Thoracic aorta (tissue), 2 donors: ENCODE data around the gene SAMD4A. TPM values are rescaled to one million over a fixed set of nuclear protein-coding genes. Genes with fewer than 3 reads are reported as not detected.

Experiments used
- ATAC-seq: fragments of 150-250 bp; one replicate; pipeline ENCODE4 v1.8.0; 2017; ENCODE audit warnings: low read depth; ENCODE audit not compliant: insufficient number of reproducible peaks, low FRiP score
- DNase-seq: peaks from one replicate; pipeline ENCODE4 v3.0.0-alpha.2; 2020; ENCODE audit warnings: low spot score
- H3K27ac ChIP-seq, 2 donors: fragments of 200-600 bp; sonication (generic); 1 replicate in 1 of 2; 2 replicates in 1 of 2; pipeline ENCODE4 v1.5.1; 2016; ENCODE audit warnings: mild to moderate bottlenecking in 2 of 2, moderate library complexity in 2 of 2
- H3K27me3 ChIP-seq: fragments of 200-600 bp; sonication (generic); replicated peaks from 2 replicates; pipeline ENCODE4 v1.6.0; 2016; ENCODE audit warnings: mild to moderate bottlenecking; ENCODE audit not compliant: insufficient read depth
- H3K36me3 ChIP-seq: fragments of 200-600 bp; sonication (generic); one replicate; pipeline ENCODE4 v1.5.1; 2016
- H3K4me1 ChIP-seq, 2 donors: fragments of 200-600 bp; sonication (generic); 1 replicate in 1 of 2; 2 replicates in 1 of 2; pipeline versions ENCODE4 v1.5.1 to v1.6.0; 2016; ENCODE audit warnings: low read depth in 2 of 2, mild to moderate bottlenecking in 1 of 2; ENCODE audit not compliant: control insufficient read depth in 1 of 2
- H3K4me3 ChIP-seq: fragments of 200-600 bp; sonication (generic); 2 replicates; pipeline ENCODE4 v1.5.1; 2016; ENCODE audit warnings: mild to moderate bottlenecking
- H3K9me3 ChIP-seq: fragments of 200-600 bp; sonication (generic); 2 replicates; pipeline ENCODE4 v1.5.1; 2016
- total RNA-seq, 2 donors: library from RNA; depleted of rRNA; stranded (reverse); fragments of >200 nt; gene quantifications; one replicate each; pipeline versions ENCODE4 v1.1.0 to v1.2.3, GENCODE V29; 2016
- TF ChIP-seq, protein P1 (sequence below): fragments of 200-600 bp; sonication (generic); IDR thresholded peaks from one replicate; pipeline ENCODE4 v1.5.1; 2019; ENCODE audit warnings: antibody characterized with exemption

Gene SAMD4A
- total RNA-seq, 2 donors from 2014 or later: 142 to 172 TPM

DNA sequence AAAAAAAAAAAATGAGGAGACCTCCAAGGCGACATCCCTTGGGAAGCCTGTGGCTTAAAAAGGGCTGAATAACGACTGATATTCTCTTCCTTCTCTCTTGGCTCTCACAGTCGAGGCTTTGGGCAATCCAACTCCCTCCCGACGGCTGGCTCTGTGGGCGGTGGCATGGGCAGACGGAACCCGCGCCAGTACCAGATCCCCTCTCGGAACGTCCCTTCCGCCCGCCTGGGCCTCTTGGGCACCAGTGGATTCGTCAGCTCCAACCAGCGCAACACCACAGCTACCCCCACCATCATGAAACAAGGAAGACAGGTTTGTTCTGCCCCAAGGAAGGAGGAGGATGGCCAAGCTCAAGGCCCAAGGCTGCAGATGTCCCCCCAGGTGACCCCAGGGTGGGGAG is 207.9 kb downstream of the SAMD4A start:
- Histone ChIP-seq H3K4me1 (peaks cover 49 to 74% of the 10 kb centered on the region in 2 donors), H3K36me3 (peaks cover 26% of the 10 kb centered on the region), H3K9me3 (no peaks in the 10 kb centered on the region), H3K27ac (peak overlapping the region; percentile 92 to 99), H3K4me3 (no peak overlapping the region), H3K27me3 (no peaks in the 10 kb centered on the region)
- TF ChIP-seq, protein P1, sequence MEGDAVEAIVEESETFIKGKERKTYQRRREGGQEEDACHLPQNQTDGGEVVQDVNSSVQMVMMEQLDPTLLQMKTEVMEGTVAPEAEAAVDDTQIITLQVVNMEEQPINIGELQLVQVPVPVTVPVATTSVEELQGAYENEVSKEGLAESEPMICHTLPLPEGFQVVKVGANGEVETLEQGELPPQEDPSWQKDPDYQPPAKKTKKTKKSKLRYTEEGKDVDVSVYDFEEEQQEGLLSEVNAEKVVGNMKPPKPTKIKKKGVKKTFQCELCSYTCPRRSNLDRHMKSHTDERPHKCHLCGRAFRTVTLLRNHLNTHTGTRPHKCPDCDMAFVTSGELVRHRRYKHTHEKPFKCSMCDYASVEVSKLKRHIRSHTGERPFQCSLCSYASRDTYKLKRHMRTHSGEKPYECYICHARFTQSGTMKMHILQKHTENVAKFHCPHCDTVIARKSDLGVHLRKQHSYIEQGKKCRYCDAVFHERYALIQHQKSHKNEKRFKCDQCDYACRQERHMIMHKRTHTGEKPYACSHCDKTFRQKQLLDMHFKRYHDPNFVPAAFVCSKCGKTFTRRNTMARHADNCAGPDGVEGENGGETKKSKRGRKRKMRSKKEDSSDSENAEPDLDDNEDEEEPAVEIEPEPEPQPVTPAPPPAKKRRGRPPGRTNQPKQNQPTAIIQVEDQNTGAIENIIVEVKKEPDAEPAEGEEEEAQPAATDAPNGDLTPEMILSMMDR: no peak
- DNase-seq (no peak), ATAC-seq (no peak)

DNA sequence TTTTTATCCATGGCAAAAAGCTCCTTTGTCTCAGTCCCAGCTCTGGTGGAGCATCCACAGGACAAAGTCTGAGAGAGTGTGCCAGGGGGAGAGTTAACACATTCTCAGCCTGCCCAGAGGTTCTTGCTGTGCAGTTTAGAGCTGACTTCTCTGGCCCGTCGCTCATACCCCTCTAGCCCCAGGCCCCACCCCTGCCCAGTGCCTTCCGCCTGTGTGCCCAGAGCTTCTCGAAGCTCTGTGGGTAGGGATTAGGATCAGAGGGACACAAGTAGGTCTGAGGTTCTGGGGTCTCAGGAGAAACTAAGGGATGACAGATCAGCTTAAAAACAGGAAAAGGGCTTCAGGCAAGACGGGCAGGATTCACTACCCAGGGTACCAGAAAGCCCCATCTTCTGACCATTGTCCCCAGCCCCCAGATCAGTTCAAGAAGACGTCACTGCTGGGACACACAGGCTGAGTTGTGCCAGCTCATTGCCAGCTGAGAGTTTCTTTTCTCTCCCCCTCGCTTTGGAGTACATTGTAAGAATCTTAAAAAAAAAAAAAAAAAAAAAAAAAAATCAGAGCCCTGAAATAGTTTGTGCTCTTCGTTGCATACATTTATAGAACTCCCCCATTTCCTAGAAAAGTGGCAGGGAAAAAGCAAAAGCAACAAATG is 208.7 kb downstream of the SAMD4A start:
- ATAC-seq (no peak), DNase-seq (no peak)
- Histone ChIP-seq H3K27me3 (no peaks in the 10 kb centered on the region), H3K27ac (peak overlapping the region; percentile 92 to 99), H3K36me3 (peaks cover 32% of the 10 kb centered on the region), H3K4me1 (peaks cover 45 to 66% of the 10 kb centered on the region in 2 donors), H3K4me3 (peak overlapping the region; percentile 44), H3K9me3 (no peaks in the 10 kb centered on the region)
- TF ChIP-seq, protein P1: no peak

GRCh38 chr14:54776361-54777001 is 209.6 kb downstream of the SAMD4A start:
- ATAC-seq: no peak
- peak overlapping the region; percentile 92 to 99 for H3K27ac ChIP-seq
- no peak for DNase-seq
- peaks cover 36 to 57% of the 10 kb centered on the region in 2 donors for H3K4me1 ChIP-seq
- peak overlapping the region; percentile 44 for H3K4me3 ChIP-seq
- H3K9me3 ChIP-seq: no peaks in the 10 kb centered on the region
- peaks cover 38% of the 10 kb centered on the region for H3K36me3 ChIP-seq
- TF ChIP-seq, protein P1: no peak
- no peaks in the 10 kb centered on the region for H3K27me3 ChIP-seq

- DNase-seq (no peak), ATAC-seq (no peak)
- H3K36me3 ChIP-seq: peaks cover 38% of the 10 kb centered on the region
- TF ChIP-seq, protein P1: no peak
- H3K27ac ChIP-seq: peak overlapping the region; percentile 92 to 99
- H3K4me3 ChIP-seq: no peak overlapping the region
- H3K9me3 ChIP-seq: no peaks in the 10 kb centered on the region
- H3K4me1 ChIP-seq: peaks cover 27 to 49% of the 10 kb centered on the region in 2 donors
- no peaks in the 10 kb centered on the region for H3K27me3 ChIP-seq
Observed at GRCh38 chr14:54777395-54777794, 210.5 kb downstream of the SAMD4A start.

GRCh38 chr14:54778618-54779345 is 211.9 kb downstream of the SAMD4A start:
- TF ChIP-seq, protein P1: no peak
- Histone ChIP-seq H3K27me3 (no peaks in the 10 kb centered on the region), H3K27ac (no peak overlapping the region), H3K9me3 (no peaks in the 10 kb centered on the region), H3K4me1 (peaks cover 25 to 51% of the 10 kb centered on the region in 2 donors), H3K4me3 (no peak overlapping the region), H3K36me3 (peaks cover 38% of the 10 kb centered on the region)
- no peak for DNase-seq
- no peak for ATAC-seq
